Mesothelial cell of epicardium (in vitro differentiated cells): ENCODE data around the gene RAF1. TPM values are rescaled to one million over a fixed set of nuclear protein-coding genes. Genes with fewer than 3 reads are reported as not detected.

Source experiments
- DNase-seq, 2 experiments: peaks; one replicate each; pipeline ENCODE4 v3.0.0; 2021; ENCODE audit warnings: low spot score in 2 of 2; ENCODE audit not compliant: unreplicated experiment in 2 of 2
- H3K27ac Mint-ChIP-seq: 2 replicates; pipeline ENCODE4 v1.8.0; 2021; ENCODE audit warnings: mixed read lengths
- H3K27me3 Mint-ChIP-seq: 2 replicates; pipeline ENCODE4 v1.8.0; 2021; ENCODE audit warnings: low read depth, mixed read lengths
- H3K36me3 Mint-ChIP-seq: 2 replicates; pipeline ENCODE4 v1.8.0; 2021; ENCODE audit warnings: mixed read lengths
- H3K4me1 Mint-ChIP-seq: 2 replicates; pipeline ENCODE4 v1.8.0; 2021; ENCODE audit warnings: mixed read lengths
- H3K4me3 Mint-ChIP-seq: 2 replicates; pipeline ENCODE4 v1.8.0; 2021; ENCODE audit warnings: mild to moderate bottlenecking, moderate library complexity, mixed read lengths
- H3K9me3 Mint-ChIP-seq: 2 replicates; pipeline ENCODE4 v1.8.0; 2021; ENCODE audit warnings: mixed read lengths
- CTCF ChIP-seq: fragments of 200-600 bp; sonication (generic); IDR thresholded peaks from one replicate; pipeline ENCODE4 v1.5.0; 2021; ENCODE audit warnings: antibody characterized with exemption; ENCODE audit not compliant: unreplicated experiment
- total RNA-seq: library from RNA; stranded (reverse); gene quantifications from 3 replicates; pipeline ENCODE4 v1.2.1, GENCODE V29; 2021

Gene RAF1
- total RNA-seq, 1 donor from 2014 or later: 116 TPM

- no peak for TF ChIP-seq CTCF
- Mint-ChIP-seq H3K4me3 (no peak overlapping the region), H3K27me3 (no peaks in the 10 kb centered on the region), H3K27ac (peak overlapping the region; percentile 67), H3K4me1 (peaks cover 25% of the 10 kb centered on the region), H3K9me3 (no peaks in the 10 kb centered on the region), H3K36me3 (no peaks in the 10 kb centered on the region)
- DNase-seq: no peak
Observed at GRCh38 chr3:12624056-12624455, 39.9 kb downstream of the RAF1 start.

- H3K36me3 Mint-ChIP-seq: peaks cover 5% of the 10 kb centered on the region
Observed at GRCh38 chr3:12622335-12622734, 41.6 kb downstream of the RAF1 start.

GRCh38 chr3:12620729-12621128 is 43.2 kb downstream of the RAF1 start:
- H3K36me3 Mint-ChIP-seq: peaks cover 12% of the 10 kb centered on the region
- no peak overlapping the region for H3K27ac Mint-ChIP-seq
- H3K9me3 Mint-ChIP-seq: no peaks in the 10 kb centered on the region
- no peak for TF ChIP-seq CTCF
- peaks cover 22% of the 10 kb centered on the region for H3K4me1 Mint-ChIP-seq
- no peak for DNase-seq
- no peaks in the 10 kb centered on the region for H3K27me3 Mint-ChIP-seq
- no peak overlapping the region for H3K4me3 Mint-ChIP-seq

More at GRCh38 chr3:12622335-12622734, 41.6 kb downstream of the RAF1 start:
- Mint-ChIP-seq H3K4me3 (no peak overlapping the region), H3K9me3 (no peaks in the 10 kb centered on the region), H3K4me1 (peaks cover 25% of the 10 kb centered on the region), H3K27ac (peak overlapping the region; percentile 80), H3K27me3 (no peaks in the 10 kb centered on the region)
- DNase-seq: no peak
- no peak for TF ChIP-seq CTCF

GRCh38 chr3:12620305-12620704 is 43.6 kb downstream of the RAF1 start:
- Mint-ChIP-seq H3K27ac (no peak overlapping the region), H3K36me3 (peaks cover 12% of the 10 kb centered on the region), H3K4me3 (no peak overlapping the region), H3K4me1 (peaks cover 22% of the 10 kb centered on the region), H3K27me3 (no peaks in the 10 kb centered on the region), H3K9me3 (no peaks in the 10 kb centered on the region)
- no peak for DNase-seq
- TF ChIP-seq CTCF: no peak

GRCh38 chr3:12618426-12618825 is 45.5 kb downstream of the RAF1 start:
- Mint-ChIP-seq H3K36me3 (peaks cover 12% of the 10 kb centered on the region), H3K4me1 (peaks cover 15% of the 10 kb centered on the region), H3K4me3 (no peak overlapping the region), H3K27me3 (no peaks in the 10 kb centered on the region), H3K27ac (peak overlapping the region; percentile 13), H3K9me3 (no peaks in the 10 kb centered on the region)
- no peak for TF ChIP-seq CTCF
- no peak for DNase-seq

GRCh38 chr3:12615266-12615665 is 48.7 kb downstream of the RAF1 start:
- no peaks in the 10 kb centered on the region for H3K4me1 Mint-ChIP-seq

More at GRCh38 chr3:12615266-12615665, 48.7 kb downstream of the RAF1 start:
- Mint-ChIP-seq H3K27me3 (no peaks in the 10 kb centered on the region), H3K36me3 (peaks cover 20% of the 10 kb centered on the region), H3K4me3 (no peak overlapping the region), H3K9me3 (no peaks in the 10 kb centered on the region), H3K27ac (no peak overlapping the region)
- TF ChIP-seq CTCF: no peak
- no peak for DNase-seq
